Stimulated activated CD8-positive, alpha-beta memory T cell treated with anti-CD3 and anti-CD28 coated beads, Interleukin-15, amount 100 ng/mL, for 48 hours (primary cell): ENCODE results near the gene ROBO1.
"Not testable (repeated sequence)": the region's sequence is repeated elsewhere in the genome, so short reads cannot be mapped to it uniquely, and the experiment has no call there.

Experiments
- DNase-seq, 2 donors: peaks; one replicate each; pipeline ENCODE4 v3.0.0-alpha.2; 2020; ENCODE audit warnings: low read depth in 2 of 2

Gene ROBO1

DNA sequence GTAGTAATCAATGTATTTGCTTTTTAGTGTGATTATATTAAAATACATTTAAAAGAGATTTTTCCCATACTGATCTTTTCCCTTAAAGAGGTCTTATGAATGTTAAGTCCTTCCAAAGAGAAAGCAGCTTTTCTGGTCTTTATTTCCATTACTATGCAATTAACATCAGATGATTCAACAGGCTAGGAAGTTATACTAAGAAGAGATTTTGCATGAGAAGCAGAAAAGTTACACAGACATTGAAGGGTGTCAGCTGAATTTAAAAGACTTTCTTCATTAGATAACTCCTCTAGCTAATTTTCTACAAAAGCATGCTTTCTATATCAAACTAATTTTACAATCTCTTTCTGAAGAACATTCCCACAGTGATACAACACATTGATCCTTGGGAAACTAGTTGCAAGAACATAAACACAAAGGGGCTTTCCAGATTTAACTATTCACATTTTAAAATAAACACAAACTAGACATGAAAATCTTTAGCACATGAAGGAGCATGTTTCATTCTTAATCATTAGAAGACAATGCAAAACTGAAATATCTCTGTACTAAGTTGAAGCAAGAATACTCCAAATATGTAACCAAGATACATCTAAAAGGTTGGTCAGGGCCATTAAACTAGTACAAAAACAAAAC is 965.8 kb downstream of the ROBO1 start:
- no peak for DNase-seq

DNA sequence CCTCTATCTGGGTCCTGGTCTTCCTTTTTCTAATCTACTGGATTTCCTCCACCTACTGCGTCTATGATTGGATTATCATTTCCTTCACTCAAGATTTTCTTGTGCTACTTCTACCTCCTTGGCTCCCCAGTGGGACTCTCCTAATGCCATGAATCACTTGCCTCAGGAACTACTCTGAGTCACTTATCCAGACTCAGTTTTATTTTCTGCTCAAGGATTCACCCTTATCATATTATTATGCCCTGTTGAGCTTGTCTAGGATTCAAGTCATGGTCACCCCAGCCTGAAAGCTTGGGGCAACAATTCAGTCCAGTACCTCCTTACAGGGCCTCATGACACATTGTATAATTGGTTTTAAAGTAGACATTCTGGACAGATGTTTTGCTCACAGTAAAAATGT is 968.1 kb downstream of the ROBO1 start:
- DNase-seq, result no peak

DNA sequence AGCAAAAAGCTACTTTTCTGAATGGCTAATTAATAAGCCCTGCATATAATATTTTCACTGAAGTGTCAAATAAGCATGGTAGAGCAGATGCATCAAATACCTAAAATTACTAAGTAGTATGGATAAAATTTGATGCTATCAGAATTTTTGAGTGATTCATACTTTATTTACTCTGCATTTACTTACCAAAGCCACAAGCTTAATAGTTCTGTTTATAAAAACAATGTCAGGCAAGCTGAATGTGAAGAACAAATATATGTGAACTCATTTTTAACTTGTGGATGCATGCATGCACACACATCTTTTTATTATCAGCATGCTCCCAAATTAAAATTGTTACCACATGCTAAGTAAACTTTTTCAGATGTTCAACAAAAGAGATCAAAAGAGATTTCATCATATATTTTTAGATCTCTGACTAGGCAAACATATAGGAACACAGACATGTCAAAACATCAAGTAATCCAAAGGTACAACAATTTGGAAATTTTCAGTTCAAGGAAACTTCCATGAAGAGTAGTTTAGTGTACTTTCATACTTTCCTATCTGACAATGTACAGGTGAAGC is 969.4 kb downstream of the ROBO1 start:
- DNase-seq, result no peak

DNA sequence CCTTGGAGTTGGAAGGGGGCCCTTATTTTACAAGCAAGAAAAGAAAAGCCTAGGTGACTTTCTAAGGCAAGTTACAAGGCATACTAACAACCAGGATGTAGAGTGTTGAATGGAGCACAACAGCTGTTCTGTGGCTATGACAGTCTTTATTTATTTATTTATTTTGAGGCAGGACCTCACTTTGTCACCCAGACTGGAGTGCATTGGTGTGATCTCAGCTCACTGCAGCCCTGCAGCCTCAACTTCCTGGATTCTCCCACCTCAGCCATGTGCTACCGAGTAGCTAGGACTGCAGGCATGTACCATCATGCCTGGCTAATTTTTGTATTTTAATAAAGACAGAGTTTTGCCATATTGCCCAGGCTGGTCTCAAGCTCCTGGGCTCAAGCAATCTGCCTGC is 973.4 kb downstream of the ROBO1 start:
- no peak for DNase-seq

DNA sequence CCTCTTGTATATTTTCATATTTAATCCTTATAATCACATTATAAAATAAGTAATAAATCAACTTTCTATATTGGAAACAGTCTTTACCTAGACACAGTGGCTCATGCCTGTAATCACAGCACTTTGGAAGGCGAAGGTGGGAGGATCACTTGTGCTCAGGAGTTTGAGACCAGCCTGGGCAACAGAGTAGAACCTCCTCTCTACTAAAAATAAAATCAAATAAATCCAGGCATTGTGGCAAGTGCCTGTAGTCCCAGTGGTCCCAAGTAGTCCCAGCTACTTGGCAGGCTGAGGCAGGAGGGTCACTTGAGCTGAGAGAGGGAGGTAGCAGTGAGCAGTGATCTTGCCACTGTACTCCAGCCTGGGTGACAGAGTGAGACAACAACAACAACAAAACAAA is 975.1 kb downstream of the ROBO1 start:
- no peak for DNase-seq

DNA sequence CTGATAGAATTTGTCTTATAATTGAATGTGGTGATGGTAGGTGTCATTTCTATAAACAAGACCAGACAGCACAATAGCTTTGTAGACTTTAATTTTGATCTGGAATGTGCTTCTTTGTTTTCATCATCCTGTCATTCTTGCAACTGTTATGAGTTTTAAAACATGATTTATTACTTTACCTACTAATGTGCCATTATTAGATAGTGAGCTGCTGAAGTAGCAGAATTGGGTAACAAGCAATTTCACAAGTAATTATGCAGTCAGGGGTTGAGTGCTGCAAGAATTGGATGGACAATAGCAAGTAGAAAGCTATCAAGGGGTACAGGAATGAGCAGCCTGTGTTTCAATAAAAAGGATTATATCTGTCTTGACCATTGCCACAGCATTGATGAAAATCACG is 975.6 kb downstream of the ROBO1 start:
- DNase-seq, result no peak

DNA sequence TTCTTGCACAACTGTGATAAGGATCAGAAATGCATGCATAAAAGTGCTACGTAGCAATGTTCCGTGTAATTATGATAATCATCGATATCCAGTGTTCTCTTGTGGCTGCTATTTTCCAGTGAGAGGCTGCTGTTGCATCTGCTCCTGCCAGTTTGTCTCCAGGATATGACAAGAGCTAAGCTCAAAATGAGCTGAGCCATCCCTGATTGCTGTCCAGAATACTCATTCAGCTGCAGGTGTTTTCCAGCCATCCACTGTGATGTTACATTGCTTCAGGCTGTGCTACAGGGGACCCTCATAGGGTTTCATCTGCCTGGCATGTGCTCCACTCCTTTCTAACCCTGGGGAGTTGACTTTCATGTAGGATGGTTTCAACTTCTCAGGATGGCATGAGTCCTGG is 976.0 kb downstream of the ROBO1 start:
- no peak for DNase-seq

DNA sequence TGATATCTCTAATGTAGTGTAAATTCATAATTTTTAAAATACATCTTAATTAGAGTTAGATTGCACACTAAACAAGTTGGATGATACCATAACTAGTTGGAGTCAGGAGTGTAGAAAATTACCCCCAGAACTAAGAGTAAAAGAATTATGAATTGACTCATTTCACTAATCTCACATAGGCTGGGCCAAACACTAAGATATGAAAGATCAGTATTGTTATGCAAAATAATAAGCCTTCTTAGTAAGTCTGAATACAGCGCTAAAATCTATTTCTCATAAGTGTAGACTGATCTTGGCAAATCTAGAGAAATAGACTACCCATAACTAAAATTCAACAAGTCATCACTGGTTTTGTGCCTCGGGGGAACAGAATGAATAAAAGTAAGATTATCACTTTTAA is 979.0 kb downstream of the ROBO1 start:
- DNase-seq, result no peak

DNA sequence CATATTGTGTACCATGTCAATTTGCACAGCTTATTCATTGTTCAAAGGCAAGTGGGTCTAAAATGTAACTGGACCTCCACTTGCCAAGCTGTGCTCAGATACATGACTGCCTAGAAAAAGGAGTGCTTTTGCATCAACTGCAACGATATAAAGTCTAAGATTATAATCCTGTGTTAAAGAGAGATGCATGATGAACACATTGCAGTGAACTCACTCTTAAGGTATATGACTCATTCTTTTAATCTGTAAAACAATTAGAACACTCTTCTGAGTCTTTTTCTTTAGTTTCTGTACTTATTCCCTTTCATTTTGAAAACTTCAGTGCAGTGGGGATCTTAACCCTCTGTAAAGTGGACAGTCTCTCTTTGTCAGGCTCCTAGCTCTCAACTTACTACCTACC is 982.8 kb downstream of the ROBO1 start:
- DNase-seq, result no peak

DNA sequence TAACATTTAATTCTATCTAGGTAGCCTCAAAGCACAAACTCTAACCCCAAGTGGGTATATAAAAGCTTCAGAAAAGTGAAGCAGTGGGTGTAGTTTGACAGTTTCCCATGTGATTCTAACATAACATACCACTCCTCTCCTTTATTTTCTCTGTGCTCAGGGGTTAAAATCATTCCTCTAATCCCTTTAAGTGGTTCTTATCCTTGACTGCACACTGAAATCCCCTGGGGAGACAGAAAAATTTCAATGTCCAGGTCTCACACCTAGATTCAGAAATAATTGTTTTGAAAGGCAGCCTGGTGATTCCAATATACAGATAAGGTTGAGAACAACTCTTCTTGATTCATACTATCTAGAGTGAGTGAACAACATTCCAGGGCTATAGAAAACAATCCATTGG is 986.4 kb downstream of the ROBO1 start:
- no peak for DNase-seq

DNA sequence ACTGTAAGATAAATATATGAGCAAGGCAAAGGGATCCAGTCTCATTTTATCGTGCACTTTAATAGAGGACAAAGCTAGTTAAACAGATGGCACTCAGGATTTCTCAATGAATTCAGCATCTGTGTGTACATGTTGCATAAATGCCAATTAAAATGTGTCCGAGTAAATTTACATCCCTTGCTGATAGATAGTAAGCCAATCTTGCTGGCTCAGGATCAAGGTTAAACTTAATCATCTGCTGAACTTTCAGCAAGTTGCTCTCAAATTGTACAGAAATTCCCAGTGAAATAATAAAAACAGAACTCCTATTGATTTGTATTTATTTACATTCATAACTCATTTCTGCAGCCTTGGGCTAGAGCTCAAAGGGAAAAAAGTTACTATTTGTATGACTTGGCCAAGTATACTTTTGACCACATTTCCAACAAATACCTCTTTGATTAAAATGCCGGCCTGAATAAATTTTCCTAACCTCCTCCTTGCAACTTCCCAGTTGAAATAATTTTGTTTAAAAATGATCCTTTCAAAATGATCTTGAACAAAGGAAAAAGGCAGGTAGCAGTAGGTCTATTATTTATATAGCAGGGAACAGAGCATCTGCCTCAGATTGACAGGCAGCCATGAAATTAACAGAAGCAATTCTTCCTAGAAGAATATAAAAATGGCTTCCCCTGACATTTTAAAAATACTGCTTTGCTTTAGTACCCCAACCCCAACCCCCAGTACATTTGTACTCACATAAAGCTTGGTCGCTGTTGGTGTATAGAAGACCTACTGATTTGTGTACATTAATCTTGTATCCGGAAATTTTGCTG is 1001.9 kb downstream of the ROBO1 start:
- DNase-seq, result no peak

DNA sequence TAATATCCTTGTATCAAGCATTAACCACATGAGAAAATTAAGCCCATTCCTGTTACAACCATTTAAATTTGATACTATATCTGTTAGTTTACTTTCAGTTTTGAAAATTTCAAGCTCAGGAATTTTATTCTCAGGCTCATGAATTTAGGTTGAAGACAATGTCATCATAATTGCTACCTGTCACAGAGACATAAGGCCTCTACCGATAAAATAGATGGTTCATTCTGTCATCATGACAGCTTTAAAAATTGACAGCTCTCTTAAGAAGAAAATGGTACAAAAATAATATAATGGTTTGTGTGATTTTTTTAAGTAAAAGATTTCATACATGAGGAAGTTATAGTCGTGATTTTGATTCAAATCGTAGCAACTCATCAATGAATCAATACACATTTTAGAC is 1003.2 kb downstream of the ROBO1 start:
- no peak for DNase-seq

DNA sequence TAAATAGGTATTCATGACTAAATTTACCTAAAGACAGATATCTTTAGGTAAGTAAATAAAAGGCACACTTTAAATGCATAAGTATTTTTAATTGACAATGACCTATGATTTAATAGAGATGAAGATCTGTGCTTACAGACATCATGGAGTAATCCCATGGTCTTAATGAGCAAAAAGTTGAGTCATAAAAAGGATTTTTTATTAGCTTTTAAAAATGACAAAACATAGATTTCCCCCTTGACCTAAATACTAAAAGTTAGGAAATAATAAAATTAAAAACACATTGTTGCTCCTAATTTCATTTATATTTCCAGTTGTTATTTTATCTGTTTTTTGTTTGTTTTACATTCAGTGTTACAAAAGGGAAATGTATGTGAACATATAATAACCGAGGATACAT is 1005.7 kb downstream of the ROBO1 start:
- no peak for DNase-seq

DNA sequence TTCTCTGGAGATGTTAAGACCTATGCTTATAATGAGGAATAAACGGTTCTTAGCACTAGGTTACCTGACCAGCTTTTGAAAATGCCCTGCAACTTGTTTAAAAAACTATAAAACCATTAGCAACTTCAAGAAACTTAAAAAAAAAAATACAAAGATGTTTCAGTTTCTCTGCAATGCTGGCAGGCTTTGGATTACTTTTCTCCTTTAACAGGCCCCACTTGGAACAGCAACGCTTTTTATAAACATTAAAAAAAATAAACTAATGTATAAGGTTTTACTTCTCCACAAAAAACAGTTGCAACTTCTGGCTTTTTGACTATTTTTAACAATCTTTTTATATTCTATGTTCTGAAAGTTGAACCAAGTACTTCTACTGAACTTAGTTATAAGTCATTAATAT is 1006.7 kb downstream of the ROBO1 start:
- DNase-seq, result no peak

DNA sequence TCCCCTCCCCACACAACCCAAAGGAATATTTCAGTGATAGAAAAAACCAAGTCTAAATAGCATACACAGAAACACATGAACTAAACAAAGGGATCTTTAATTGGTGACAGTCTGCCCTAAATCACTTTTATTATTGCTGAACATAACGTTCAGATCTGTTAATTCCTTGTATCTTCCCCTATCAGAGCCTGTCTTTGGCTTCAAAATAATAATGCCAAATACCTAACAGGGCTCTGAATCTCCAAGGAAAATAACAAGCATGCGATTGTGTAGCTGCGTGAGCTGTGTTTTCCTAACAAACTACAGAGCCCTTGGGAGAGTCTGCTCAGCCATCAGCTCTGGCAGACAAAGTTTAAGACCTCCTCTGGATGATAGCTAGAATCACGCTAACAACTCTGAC is 1010.1 kb downstream of the ROBO1 start:
- no peak for DNase-seq

DNA sequence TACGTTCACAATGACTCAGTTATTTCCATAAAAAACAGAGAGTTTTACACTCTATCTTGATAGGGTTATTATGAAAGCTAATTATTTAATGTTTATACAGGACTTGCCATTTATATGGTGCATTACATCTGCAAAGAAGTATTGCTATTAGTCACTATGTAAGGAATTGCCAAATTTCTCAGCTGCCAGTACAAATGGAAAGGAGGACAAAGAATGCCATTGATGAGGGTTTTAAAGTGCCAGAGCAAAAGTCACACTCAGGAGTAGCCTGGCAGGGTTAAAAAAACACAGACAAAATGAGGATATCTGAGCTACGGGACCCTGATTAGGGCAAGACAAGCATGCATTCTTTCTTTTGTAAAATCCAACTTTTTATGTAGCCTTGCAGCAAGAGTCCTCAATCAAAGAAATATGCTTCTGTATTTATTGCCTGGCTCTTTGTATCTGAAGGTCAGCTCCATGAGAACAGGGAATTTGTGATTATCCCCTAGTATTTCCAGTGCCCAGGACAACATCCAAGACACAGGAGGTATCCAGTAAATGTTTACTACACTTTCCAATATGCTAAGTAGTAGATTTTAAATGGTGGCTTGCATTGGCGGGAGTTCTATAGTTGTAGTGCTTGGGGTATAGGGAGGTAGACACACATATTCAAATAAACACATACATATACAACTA is 1013.6 kb downstream of the ROBO1 start:
- DNase-seq, result no peak

DNA sequence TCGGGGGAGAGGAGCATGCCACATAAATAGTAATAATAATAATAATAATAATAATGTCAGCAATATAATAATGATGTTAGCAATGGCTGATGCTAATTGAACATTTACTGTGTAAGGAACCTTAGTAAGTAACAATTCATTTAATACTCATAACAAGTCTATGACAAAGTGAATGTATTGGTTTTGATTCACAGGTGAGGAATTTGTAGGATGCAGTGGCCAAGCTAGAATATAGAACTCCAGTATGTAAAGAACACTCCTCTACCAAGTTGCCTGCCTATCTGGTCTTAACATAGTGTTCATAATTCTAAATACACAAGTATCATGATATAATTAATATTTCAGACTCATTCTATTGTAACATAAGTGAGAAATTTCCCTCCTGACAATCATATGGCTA is 1016.5 kb downstream of the ROBO1 start:
- no peak for DNase-seq

DNA sequence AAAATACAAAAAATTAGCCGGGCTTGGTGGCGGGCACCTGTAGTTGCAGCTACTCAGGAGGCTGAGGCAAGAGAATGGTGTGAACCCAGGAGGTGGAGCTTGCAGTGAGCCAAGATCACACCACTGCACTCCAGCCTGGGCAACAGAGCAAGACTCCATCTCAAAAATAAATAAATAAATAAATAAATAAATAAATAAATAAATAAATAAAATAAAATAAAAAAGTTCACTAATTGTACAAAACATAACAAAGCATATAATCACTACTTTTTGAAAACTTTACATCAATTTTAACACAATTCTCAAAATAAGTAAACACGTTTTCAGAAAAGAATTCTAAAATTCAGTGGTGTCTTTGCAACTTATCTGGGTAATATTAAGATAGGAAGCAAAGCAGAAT is 1017.5 kb downstream of the ROBO1 start:
- DNase-seq, result not testable (repeated sequence)

DNA sequence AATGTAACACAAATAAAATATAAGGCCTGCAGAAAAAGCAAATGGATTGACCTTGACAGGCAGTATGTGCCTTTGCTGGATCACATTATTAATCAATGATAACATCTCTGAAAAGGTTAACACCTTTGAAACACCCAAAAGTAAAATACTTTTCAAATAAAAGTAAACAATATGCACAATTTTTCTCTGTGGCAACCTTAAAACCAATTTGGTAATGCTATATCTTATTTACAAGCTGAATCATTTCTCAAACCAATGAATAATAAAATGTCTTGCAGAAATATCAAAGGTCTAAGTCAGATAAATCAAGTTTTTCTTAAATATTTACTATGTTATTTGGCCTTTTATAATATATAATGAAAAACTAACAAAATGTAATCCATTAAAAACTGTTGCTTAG is 1018.7 kb downstream of the ROBO1 start:
- DNase-seq, result no peak

DNA sequence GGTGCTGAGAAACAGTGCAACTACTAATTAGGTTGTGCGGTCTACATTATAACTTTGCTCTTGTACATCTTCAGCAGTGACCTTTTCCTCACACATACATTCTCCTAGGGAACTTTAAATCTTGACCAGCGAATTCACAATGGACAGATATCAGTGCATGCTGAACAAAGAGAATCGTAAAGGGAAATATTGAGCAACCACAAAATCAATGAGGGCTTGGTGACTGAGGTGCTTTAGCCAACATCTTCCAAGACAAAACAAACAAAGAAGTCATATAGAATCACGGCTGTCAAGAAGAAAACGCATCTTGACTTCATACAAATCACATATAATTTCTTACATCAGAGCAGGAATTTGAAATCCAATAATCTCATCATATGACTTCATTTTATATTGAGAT is 1022.0 kb downstream of the ROBO1 start:
- no peak for DNase-seq

DNA sequence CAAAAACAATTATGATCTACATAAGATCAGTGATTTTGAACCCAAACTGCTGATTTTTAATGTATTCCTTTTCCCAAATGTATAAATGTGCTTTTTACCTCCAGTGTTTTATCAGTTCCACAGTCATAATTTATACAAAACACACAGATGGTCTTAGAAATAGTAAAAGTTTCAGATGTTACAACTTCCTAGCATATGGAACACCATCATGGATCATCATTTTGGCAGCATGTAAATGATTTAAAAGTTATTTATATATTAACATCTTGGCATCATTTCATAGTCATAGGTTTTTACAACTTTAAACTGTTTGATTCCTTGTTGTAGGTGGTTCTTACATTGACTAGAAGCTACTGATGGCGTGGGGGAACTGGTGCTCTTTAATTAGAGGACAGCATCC is 1025.3 kb downstream of the ROBO1 start:
- DNase-seq, result no peak

DNA sequence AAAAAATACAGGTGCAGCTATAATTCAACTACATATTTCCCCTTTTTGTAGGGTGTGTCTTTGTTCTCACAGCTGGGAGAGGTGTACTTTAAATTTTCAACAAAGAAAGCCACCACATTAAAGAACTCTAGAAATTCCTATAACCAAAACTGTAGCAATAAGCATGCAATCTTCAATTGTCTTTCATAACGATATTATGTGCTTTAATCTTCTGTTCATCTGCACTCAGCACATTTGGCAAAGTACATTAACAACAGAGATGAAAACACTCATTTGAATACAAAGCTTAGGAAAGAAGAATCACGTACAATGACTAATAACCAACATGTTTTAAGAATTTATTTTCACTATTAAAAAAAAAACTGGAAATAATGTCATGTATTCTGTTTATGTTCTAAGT is 1025.8 kb downstream of the ROBO1 start:
- no peak for DNase-seq
